Measurements from ENCODE around the gene CTU2. TPM values are rescaled to one million over a fixed set of nuclear protein-coding genes. Genes with fewer than 3 reads are reported as not detected.

CTU2 gene
- total RNA-seq, 1 experiment from 2014 or later = 52.4 TPM

- H3K27ac Mint-ChIP-seq = no peak overlapping the region
- POLR2A ChIA-PET = no interaction called here
Measured at GRCh38 chr16:88739977-88740726, 33.8 kb downstream of the CTU2 start.

GRCh38 chr16:88740727-88741055 is 34.4 kb downstream of the CTU2 start:
- CTCF ChIA-PET = no interaction called here
- DNase-seq (ENCODE audit: low spot score) (no peak), ATAC-seq (no peak)
- Mint-ChIP-seq H3K4me3 (no peak overlapping the region), H3K27ac (no peak overlapping the region), H3K36me3 (no peaks in the 10 kb centered on the region), H3K27me3 (ENCODE audit: low read depth) (no peaks in the 10 kb centered on the region), H3K4me1 (peaks cover 10% of the 10 kb centered on the region), H3K9me3 (no peaks in the 10 kb centered on the region)
- TF ChIP-seq NFATC4 (CRISPR knock-in tag; IDR thresholded peaks at IDR 0.05) (no peak), E2F5 (CRISPR knock-in tag; IDR thresholded peaks at IDR 0.05) (no peak), AR (CRISPR knock-in tag; IDR thresholded peaks at IDR 0.05) (no peak), ZNF263 (CRISPR knock-in tag; IDR thresholded peaks at IDR 0.05; ENCODE audit: low read depth) (no peak), ZMAT4 (CRISPR knock-in tag; IDR thresholded peaks at IDR 0.05) (no peak)
- POLR2A ChIA-PET = no interaction called here

More at GRCh38 chr16:88739977-88740726, 33.8 kb downstream of the CTU2 start:
- no peak for TF ChIP-seq GABPB1 (CRISPR knock-in tag; IDR thresholded peaks at IDR 0.05)
- no peak for TF ChIP-seq FOXJ3 (CRISPR knock-in tag; IDR thresholded peaks at IDR 0.05; ENCODE audit: borderline replicate concordance)
- no peak for TF ChIP-seq ZNF416 (CRISPR knock-in tag; IDR thresholded peaks at IDR 0.05)
- TF ChIP-seq ZNF121 (CRISPR knock-in tag; IDR thresholded peaks at IDR 0.05) = no peak
- no peak for TF ChIP-seq ZNF512 (CRISPR knock-in tag; IDR thresholded peaks at IDR 0.05; ENCODE audit: borderline replicate concordance)
- no peak overlapping the region for H3K4me3 Mint-ChIP-seq
- no peaks in the 10 kb centered on the region for H3K36me3 Mint-ChIP-seq
- CTCF ChIA-PET = no interaction called here
- H3K4me1 Mint-ChIP-seq = peaks cover 9% of the 10 kb centered on the region
- H3K27me3 Mint-ChIP-seq (ENCODE audit: low read depth) = no peaks in the 10 kb centered on the region
- H3K9me3 Mint-ChIP-seq = no peaks in the 10 kb centered on the region
- ATAC-seq (no peak), DNase-seq (ENCODE audit: low spot score) (no peak)

- Mint-ChIP-seq H3K9me3 (no peaks in the 10 kb centered on the region), H3K27me3 (ENCODE audit: low read depth) (no peaks in the 10 kb centered on the region), H3K4me1 (peaks cover 13% of the 10 kb centered on the region), H3K36me3 (no peaks in the 10 kb centered on the region), H3K27ac (peak overlapping the region; percentile 53; the same call in 1 of the 2 replicates), H3K4me3 (no peak overlapping the region)
- no peak for ATAC-seq
- ChIA-PET CTCF (no interaction called here), POLR2A (no interaction called here)
- DNase-seq (ENCODE audit: low spot score) = no peak
- TF ChIP-seq AFF4 (CRISPR knock-in tag; IDR thresholded peaks at IDR 0.05; ENCODE audit: borderline replicate concordance) (no peak), ZNF263 (CRISPR knock-in tag; IDR thresholded peaks at IDR 0.05; ENCODE audit: low read depth) (no peak), AR (CRISPR knock-in tag; IDR thresholded peaks at IDR 0.05) (no peak), SP1 (CRISPR knock-in tag; conservative IDR thresholded peaks at IDR 0.05) (no peak)
- TF ChIP-seq, protein P1, sequence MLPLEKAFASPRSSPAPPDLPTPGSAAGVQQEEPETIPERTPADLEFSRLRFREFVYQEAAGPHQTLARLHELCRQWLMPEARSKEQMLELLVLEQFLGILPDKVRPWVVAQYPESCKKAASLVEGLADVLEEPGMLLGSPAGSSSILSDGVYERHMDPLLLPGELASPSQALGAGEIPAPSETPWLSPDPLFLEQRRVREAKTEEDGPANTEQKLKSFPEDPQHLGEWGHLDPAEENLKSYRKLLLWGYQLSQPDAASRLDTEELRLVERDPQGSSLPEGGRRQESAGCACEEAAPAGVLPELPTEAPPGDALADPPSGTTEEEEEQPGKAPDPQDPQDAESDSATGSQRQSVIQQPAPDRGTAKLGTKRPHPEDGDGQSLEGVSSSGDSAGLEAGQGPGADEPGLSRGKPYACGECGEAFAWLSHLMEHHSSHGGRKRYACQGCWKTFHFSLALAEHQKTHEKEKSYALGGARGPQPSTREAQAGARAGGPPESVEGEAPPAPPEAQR (CRISPR knock-in tag; IDR thresholded peaks at IDR 0.05) = no peak
- TF ChIP-seq, protein P2, sequence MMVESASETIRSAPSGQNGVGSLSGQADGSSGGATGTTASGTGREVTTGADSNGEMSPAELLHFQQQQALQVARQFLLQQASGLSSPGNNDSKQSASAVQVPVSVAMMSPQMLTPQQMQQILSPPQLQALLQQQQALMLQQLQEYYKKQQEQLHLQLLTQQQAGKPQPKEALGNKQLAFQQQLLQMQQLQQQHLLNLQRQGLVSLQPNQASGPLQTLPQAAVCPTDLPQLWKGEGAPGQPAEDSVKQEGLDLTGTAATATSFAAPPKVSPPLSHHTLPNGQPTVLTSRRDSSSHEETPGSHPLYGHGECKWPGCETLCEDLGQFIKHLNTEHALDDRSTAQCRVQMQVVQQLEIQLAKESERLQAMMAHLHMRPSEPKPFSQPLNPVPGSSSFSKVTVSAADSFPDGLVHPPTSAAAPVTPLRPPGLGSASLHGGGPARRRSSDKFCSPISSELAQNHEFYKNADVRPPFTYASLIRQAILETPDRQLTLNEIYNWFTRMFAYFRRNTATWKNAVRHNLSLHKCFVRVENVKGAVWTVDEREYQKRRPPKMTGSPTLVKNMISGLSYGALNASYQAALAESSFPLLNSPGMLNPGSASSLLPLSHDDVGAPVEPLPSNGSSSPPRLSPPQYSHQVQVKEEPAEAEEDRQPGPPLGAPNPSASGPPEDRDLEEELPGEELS (CRISPR knock-in tag; IDR thresholded peaks at IDR 0.05) = no peak
Measured at GRCh38 chr16:88741368-88741767, 35.1 kb downstream of the CTU2 start.
